ENCODE data around the gene MEIKIN.

The MEIKIN gene

GRCh38 chr5:131945551-131946168 lies at the start of gene MEIKIN:
TSS of gene MEIKIN (minus strand) at chr5:131945663. CDS start at chr5:131945505, 158 bp downstream.
- no peak for DNase-seq (ENCODE audit: low read depth)

- no peak for DNase-seq (ENCODE audit: low read depth)
Observed at GRCh38 chr5:131994533-131995226, 49.2 kb upstream of the MEIKIN start.

GRCh38 chr5:131994090-131994489 lies 48.6 kb upstream of the MEIKIN start:
- no peak for DNase-seq (ENCODE audit: low read depth)

GRCh38 chr5:131993676-131994075 lies 48.2 kb upstream of the MEIKIN start:
- no peak for DNase-seq (ENCODE audit: low read depth)

- no peak for DNase-seq (ENCODE audit: low read depth)
Observed at GRCh38 chr5:131992370-131992769, 46.9 kb upstream of the MEIKIN start.

GRCh38 chr5:131991593-131992324 lies 46.3 kb upstream of the MEIKIN start:
- no peak for DNase-seq (ENCODE audit: low read depth)

- no peak for DNase-seq (ENCODE audit: low read depth)
Observed at GRCh38 chr5:131990716-131991115, 45.3 kb upstream of the MEIKIN start.

GRCh38 chr5:131988601-131989000 lies 43.1 kb upstream of the MEIKIN start:
- DNase-seq (ENCODE audit: low read depth): no peak

- no peak for DNase-seq (ENCODE audit: low read depth)
Observed at GRCh38 chr5:131987251-131987650, 41.8 kb upstream of the MEIKIN start.

GRCh38 chr5:131986161-131986912 lies 40.9 kb upstream of the MEIKIN start:
- no peak for DNase-seq (ENCODE audit: low read depth)

- DNase-seq (ENCODE audit: low read depth): no peak
Observed at GRCh38 chr5:131984956-131985665, 39.6 kb upstream of the MEIKIN start.

GRCh38 chr5:131983244-131983771 lies 37.8 kb upstream of the MEIKIN start:
- no peak for DNase-seq (ENCODE audit: low read depth)

GRCh38 chr5:131981516-131981915 lies 36.1 kb upstream of the MEIKIN start:
- DNase-seq (ENCODE audit: low read depth): no peak

GRCh38 chr5:131980696-131981095 lies 35.2 kb upstream of the MEIKIN start:
- no peak for DNase-seq (ENCODE audit: low read depth)

GRCh38 chr5:131979816-131980215 lies 34.4 kb upstream of the MEIKIN start:
- DNase-seq (ENCODE audit: low read depth): no peak

- DNase-seq (ENCODE audit: low read depth): no peak
Observed at GRCh38 chr5:131977212-131977604, 31.7 kb upstream of the MEIKIN start.

- no peak for DNase-seq (ENCODE audit: low read depth)
Observed at GRCh38 chr5:131976414-131977211, 31.1 kb upstream of the MEIKIN start.

- no peak for DNase-seq (ENCODE audit: low read depth)
Observed at GRCh38 chr5:131974956-131975726, 29.7 kb upstream of the MEIKIN start.

GRCh38 chr5:131974622-131974955 lies 29.1 kb upstream of the MEIKIN start:
- DNase-seq (ENCODE audit: low read depth): no peak

- no peak for DNase-seq (ENCODE audit: low read depth)
Observed at GRCh38 chr5:131974016-131974415, 28.6 kb upstream of the MEIKIN start.
